Keratinocyte (primary cell): Measurements from ENCODE around the gene CACNA1S. TPM values are rescaled to one million over a fixed set of nuclear protein-coding genes. Genes with fewer than 3 reads are reported as not detected.

Experiments used
- DNase-seq: peaks from one replicate; pipeline ENCODE4 v3.0.0-alpha.2; 2011; ENCODE audit warnings: low read depth, missing footprints, low spot score
- FAIRE-seq: peaks from 2 replicates; lab custom pipeline; 2011; peaks lifted over from hg19 to GRCh38; lab: Jason Lieb, UNC
- H2AFZ ChIP-seq: 2 replicates; pipeline ENCODE4 v1.6.0; 2012; ENCODE audit warnings: low read length, control low read depth, inconsistent platforms; ENCODE audit not compliant: control insufficient read depth
- H3K27ac ChIP-seq: 2 replicates; pipeline ENCODE4 v1.5.1; 2011; ENCODE audit warnings: low read length; ENCODE audit not compliant: control insufficient read depth, insufficient read depth
- H3K27me3 ChIP-seq: 3 replicates; pipeline ENCODE4 v1.6.0; 2011; ENCODE audit warnings: low read length; ENCODE audit not compliant: control insufficient read depth, insufficient read depth; ENCODE audit errors: extremely low read depth
- H3K36me3 ChIP-seq, 2 experiments: 2 replicates in 1 of 2; 3 replicates in 1 of 2; pipeline ENCODE4 v1.5.1; 2011; ENCODE audit warnings: low read length in 2 of 2, mild to moderate bottlenecking in 1 of 2; ENCODE audit not compliant: control insufficient read depth in 2 of 2, insufficient read depth in 2 of 2; ENCODE audit errors: extremely low read depth in 1 of 2
- H3K4me1 ChIP-seq: 3 replicates; pipeline ENCODE4 v1.5.1; 2011; ENCODE audit warnings: low read length; ENCODE audit not compliant: control insufficient read depth, insufficient read depth; ENCODE audit errors: extremely low read depth
- H3K4me2 ChIP-seq: 3 replicates; pipeline ENCODE4 v1.6.0; 2011; ENCODE audit warnings: low read depth, low read length; ENCODE audit not compliant: control insufficient read depth, insufficient read depth; ENCODE audit errors: extremely low read depth
- H3K4me3 ChIP-seq, 3 experiments: fragments of 200-600 bp in 1 of 3; sonication (generic) in 1 of 3; 2 replicates in 2 of 3; 3 replicates in 1 of 3; pipeline ENCODE4 v1.5.1; 2011 to 2016; ENCODE audit warnings: low read length in 3 of 3, mild to moderate bottlenecking in 3 of 3, control low read depth in 2 of 3, inconsistent platforms in 1 of 3, low read depth in 1 of 3, mixed read lengths in 1 of 3, mixed run types in 1 of 3, moderate library complexity in 1 of 3; ENCODE audit not compliant: control insufficient read depth in 2 of 3, insufficient read depth in 2 of 3; ENCODE audit errors: extremely low read depth in 1 of 3
- H3K79me2 ChIP-seq: 2 replicates; pipeline ENCODE4 v1.6.0; 2012; ENCODE audit warnings: low read length; ENCODE audit not compliant: control insufficient read depth, insufficient read depth
- H3K9ac ChIP-seq: 3 replicates; pipeline ENCODE4 v1.6.0; 2011; ENCODE audit warnings: low read length; ENCODE audit not compliant: control insufficient read depth, insufficient read depth; ENCODE audit errors: extremely low read depth
- H3K9me1 ChIP-seq: 3 replicates; pipeline ENCODE4 v1.6.0; 2011; ENCODE audit warnings: low read length; ENCODE audit not compliant: control insufficient read depth, insufficient read depth; ENCODE audit errors: extremely low read depth
- H3K9me3 ChIP-seq: 2 replicates; pipeline ENCODE4 v1.5.1; 2012; ENCODE audit warnings: low read depth, low read length; ENCODE audit not compliant: control insufficient read depth
- H4K20me1 ChIP-seq: 3 replicates; pipeline ENCODE4 v1.6.0; 2011; ENCODE audit warnings: low read length; ENCODE audit not compliant: control insufficient read depth, insufficient read depth; ENCODE audit errors: extremely low read depth
- EZH2 ChIP-seq: IDR thresholded peaks from one replicate; pipeline ENCODE4 v1.6.1; 2012; ENCODE audit warnings: inconsistent platforms, mild to moderate bottlenecking, low read length, moderate library complexity
- dilution Hi-C: fragments of 300-500 bp; cut with MboI; formaldehyde crosslinking; loops from one replicate; pipeline ENCODE4 v1.7.0; 2020; ENCODE audit warnings: low sequenced_read_pairs; ENCODE audit not compliant: extremely low pct_ligation_motif_present
- polyA plus RNA-seq, 5 experiments: library from polyadenylated mRNA; depleted of rRNA in 3 of 5; stranded (reverse) in 3 of 5; stranded (forward) in 1 of 5; unstranded in 1 of 5; fragments of >200 nt; gene quantifications; 1 replicate in 1 of 5; 2 replicates in 3 of 5; 3 replicates in 1 of 5; pipeline versions ENCODE4 v1.2.1 to v1.2.3, GENCODE V29; 2011 to 2012; ENCODE audit warnings: missing spikeins in 2 of 5, low read depth in 1 of 5, low replicate concordance in 1 of 5
- TF ChIP-seq, protein P1 (sequence below), 3 experiments: IDR thresholded peaks in 1 of 3; conservative IDR thresholded peaks in 1 of 3; optimal IDR thresholded peaks in 1 of 3; 2 replicates in 2 of 3; 3 replicates in 1 of 3; pipeline versions ENCODE3 to v1.5.1; 2011; ENCODE audit warnings: low read length in 3 of 3, mild to moderate bottlenecking in 3 of 3, moderate library complexity in 2 of 3, control low read depth in 1 of 3, inconsistent platforms in 1 of 3; ENCODE audit not compliant: insufficient read depth in 2 of 3; ENCODE audit errors: extremely low read depth in 1 of 3

The CACNA1S gene
- polyA plus RNA-seq, 1 donor (not counting 4 experiments of a cell fraction or from before 2014, with no cell fraction given): not detected

DNA sequence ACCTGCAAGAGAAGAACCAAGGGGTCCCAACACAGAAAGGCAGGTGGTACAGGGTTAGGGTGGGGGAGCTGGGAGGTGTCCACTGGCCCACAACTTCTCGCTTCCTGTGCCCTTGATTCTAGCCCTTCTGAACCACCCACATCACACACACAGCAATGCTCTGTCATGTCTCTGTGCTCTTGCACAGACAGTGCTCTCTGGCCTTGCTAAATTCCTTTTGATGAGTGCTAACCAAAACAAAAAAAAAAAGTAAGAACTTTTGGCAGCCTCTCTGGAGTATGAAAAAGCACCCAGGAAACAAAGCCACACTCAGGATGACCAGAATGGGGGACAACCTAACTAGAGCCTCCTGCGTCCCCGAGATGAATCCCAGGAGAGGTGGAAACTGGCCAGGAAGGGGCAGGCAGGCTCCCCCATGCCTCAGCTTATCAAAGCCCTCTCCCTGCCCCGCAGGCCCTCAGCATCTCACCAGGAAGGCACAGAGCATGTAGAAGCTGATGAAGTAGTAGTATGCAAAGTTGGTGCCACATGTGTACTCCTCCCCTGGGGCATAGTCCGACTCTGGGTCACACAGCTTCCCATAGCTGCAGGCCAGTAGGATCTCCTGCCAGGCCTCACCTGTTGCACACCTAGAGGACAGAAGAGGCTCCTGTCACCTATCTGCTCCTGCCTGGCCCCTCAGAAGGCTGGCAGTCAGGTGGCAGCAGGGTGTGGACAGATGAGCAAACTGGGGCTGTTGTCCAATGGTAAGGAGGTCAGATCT lies 61.5 kb downstream of the CACNA1S start:
- no peak overlapping the region for H3K9ac ChIP-seq
- dilution Hi-C loops: no loop called here
- H3K79me2 ChIP-seq: no peaks in the 10 kb centered on the region
- no peak overlapping the region for H3K4me3 ChIP-seq
- TF ChIP-seq, protein P1, sequence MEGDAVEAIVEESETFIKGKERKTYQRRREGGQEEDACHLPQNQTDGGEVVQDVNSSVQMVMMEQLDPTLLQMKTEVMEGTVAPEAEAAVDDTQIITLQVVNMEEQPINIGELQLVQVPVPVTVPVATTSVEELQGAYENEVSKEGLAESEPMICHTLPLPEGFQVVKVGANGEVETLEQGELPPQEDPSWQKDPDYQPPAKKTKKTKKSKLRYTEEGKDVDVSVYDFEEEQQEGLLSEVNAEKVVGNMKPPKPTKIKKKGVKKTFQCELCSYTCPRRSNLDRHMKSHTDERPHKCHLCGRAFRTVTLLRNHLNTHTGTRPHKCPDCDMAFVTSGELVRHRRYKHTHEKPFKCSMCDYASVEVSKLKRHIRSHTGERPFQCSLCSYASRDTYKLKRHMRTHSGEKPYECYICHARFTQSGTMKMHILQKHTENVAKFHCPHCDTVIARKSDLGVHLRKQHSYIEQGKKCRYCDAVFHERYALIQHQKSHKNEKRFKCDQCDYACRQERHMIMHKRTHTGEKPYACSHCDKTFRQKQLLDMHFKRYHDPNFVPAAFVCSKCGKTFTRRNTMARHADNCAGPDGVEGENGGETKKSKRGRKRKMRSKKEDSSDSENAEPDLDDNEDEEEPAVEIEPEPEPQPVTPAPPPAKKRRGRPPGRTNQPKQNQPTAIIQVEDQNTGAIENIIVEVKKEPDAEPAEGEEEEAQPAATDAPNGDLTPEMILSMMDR (optimal IDR thresholded peaks at IDR 0.05 in 1 of 3, IDR thresholded peaks at IDR 0.05 in 1 of 3, conservative IDR thresholded peaks at IDR 0.05 in 1 of 3; ENCODE audit: extremely low read depth in 1 of 3, insufficient read depth in 2 of 3, low read length in 3 of 3): no peak
- TF ChIP-seq EZH2: no peak
- no peaks in the 10 kb centered on the region for H3K9me1 ChIP-seq
- no peaks in the 10 kb centered on the region for H4K20me1 ChIP-seq
- H3K4me2 ChIP-seq: no peak overlapping the region
- H3K27me3 ChIP-seq: peaks cover 55% of the 10 kb centered on the region
- no peaks in the 10 kb centered on the region for H3K4me1 ChIP-seq
- no peak overlapping the region for H2AFZ ChIP-seq
- DNase-seq (no peak), FAIRE-seq (no peak)
- H3K9me3 ChIP-seq: no peaks in the 10 kb centered on the region
- H3K36me3 ChIP-seq: no peaks in the 10 kb centered on the region
- H3K27ac ChIP-seq: no peak overlapping the region

DNA sequence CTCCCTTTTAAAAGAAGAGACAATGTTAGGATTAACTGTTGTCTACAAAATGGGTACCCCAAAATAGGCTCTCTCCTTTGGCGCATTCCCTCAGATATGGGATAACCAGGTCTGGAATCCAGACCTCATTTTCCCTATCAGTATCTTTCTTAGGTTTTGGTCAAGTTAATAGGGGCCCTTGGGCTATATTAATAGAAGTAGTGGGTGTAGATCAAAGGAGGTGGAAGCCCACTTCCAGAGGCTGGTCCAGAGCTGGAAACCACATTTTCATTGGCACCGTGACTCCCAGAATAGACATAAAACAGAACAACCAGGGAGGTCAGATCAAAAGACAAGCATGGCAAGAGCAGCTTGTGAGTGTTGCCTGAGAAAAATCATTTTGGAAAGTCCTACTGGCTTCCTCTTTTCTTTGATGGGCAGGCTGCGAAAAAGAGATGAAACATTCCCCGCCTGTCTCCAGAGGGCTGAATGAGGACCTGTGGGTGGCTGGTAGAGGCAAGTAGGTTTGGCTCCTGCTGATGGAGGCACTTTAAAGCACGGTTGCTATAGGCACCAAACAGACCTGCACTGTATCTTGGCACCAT lies 62.9 kb downstream of the CACNA1S start:
- dilution Hi-C loops: no loop called here
- Histone ChIP-seq H3K27me3 (peaks cover 48% of the 10 kb centered on the region), H3K4me1 (no peaks in the 10 kb centered on the region), H4K20me1 (no peaks in the 10 kb centered on the region), H3K9ac (no peak overlapping the region), H3K4me2 (no peak overlapping the region), H3K4me3 (no peak overlapping the region), H3K79me2 (no peaks in the 10 kb centered on the region), H3K27ac (no peak overlapping the region), H3K36me3 (no peaks in the 10 kb centered on the region), H3K9me3 (no peaks in the 10 kb centered on the region), H2AFZ (no peak overlapping the region), H3K9me1 (no peaks in the 10 kb centered on the region)
- no peak for DNase-seq
- TF ChIP-seq, protein P1 (optimal IDR thresholded peaks at IDR 0.05 in 1 of 3, IDR thresholded peaks at IDR 0.05 in 1 of 3, conservative IDR thresholded peaks at IDR 0.05 in 1 of 3; ENCODE audit: extremely low read depth in 1 of 3, insufficient read depth in 2 of 3, low read length in 3 of 3): no peak
- TF ChIP-seq EZH2: no peak
- FAIRE-seq: no peak
